Epithelial cell of prostate (primary cell): Measurements from ENCODE around the gene NAALADL1.
"Not testable (repeated sequence)": the region's sequence is repeated elsewhere in the genome, so short reads cannot be mapped to it uniquely, and the experiment has no call there.

Experiments
- DNase-seq: peaks from one replicate; pipeline ENCODE4 v3.0.0-alpha.2; 2011; ENCODE audit warnings: low read depth, low spot score
- H3K27ac ChIP-seq: fragments of 450-650 bp; 2 replicates; pipeline ENCODE4 v1.5.1; 2017; ENCODE audit warnings: mild to moderate bottlenecking

NAALADL1 gene

DNA sequence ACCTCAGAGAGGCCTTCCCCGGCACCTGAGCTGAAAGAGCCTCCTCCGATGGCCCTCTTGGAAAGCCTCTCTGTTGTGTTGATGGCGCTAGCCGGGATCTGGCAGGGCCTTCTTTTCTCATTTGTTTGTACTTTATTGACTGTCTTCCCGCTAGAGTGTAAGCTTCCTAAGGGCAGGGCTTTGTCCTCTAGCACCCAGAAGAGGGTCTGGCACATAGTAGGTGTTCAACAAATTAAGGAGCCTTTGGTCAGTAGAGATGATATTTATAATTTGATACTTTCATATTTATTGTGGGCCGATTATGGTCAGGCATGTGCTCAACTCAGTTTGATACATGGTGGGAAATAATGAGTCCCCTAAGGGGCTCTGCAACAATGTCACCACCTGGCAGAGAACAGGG lies 40.4 kb downstream of the NAALADL1 start:
- no peak for DNase-seq
- H3K27ac ChIP-seq: no peak overlapping the region

DNA sequence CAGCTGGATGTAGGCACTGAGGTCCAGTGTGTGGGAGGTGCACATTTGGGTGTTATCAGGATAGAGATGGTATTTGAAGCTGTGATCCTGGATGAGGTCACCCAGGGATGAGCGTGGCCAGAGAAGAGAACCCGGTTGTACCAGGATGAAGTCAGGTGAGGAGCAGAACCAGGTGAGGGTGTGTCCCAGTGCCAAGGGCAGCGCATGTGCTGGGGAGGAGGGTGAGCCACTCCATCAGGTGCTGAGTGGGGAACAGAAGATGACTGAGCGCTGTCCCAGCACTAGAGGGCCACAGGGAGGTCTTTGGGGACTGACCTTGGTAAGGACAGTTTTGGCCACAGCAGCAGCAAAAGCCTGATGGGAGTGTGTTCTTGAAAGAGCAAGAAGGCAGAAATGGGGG lies 41.6 kb downstream of the NAALADL1 start:
- no peak overlapping the region for H3K27ac ChIP-seq
- DNase-seq: no peak

DNA sequence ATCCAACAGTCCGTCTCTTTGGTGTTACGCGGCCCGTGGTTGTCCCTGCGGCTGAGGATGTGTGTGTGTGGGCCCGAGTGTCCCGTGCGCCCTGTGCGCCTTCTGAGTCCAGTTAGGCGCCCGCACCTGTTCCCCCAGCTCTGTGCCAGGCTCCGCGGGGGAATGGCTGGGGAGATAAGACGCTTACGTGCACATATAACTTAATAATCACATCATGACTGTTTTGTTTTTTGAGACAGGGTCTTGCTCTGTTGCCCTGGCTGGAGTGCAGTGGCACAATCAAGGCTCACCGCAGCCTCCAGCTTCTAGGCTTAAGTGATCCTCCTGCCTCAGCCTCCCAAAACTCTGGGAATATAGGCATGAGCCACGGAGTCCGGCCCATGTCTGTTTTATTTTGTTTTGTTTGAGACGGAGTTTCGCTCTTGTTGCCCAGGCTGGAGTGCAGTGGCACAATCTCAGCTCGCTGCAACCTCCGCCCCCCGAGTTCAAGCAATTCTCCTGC lies 43.6 kb downstream of the NAALADL1 start:
- peak overlapping the region; percentile 92 for H3K27ac ChIP-seq
- DNase-seq: no peak

DNA sequence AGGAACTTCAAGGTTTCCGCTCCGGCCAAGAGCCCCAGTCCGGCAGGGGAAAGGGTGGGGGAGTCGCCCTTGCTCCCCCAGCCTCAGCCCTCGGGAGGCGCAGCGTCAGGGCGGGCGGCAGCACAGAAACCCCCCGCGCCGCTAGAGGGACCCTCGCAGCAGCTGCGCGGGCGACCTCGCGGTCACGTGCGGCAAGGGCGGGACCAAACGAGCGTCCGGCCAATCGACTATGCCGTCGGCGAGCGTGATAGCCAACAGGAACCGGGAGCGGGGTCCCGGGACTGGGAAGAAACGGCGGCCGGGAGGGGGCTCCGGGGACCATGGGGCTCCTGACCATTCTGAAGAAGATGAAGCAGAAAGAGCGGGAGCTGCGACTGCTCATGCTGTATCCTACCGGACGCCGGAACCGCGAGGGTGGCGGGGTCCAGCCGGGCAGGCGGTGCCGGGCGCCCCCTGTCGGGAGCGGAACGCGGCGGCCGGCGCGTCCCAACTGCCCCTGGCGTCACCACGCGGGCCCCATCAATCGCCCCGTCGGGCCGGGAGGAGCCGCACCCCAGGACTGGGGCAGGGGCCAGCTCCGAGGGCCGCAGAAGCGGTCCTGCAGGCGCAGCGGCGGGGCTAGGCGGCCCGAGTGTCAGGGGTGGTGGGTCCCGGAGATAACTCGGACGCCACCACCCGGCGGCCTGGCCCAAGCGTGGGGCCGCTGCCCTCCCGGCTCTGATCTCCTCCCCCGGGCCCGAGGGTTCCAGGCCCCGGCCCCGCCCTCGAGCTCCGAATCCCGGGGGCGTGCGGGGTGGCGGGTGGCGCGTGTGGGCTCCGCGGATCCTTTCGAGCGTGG lies 44.2 kb downstream of the NAALADL1 start, which contains the start of gene ARL2:
Gene ARL2 (plus strand): TSS at position 273 of the 838 bp plus-strand sequence. CDS start 48 bp downstream, at position 321.
- DNase-seq: no peak
- peak within 1 kb of the TSS; percentile 92 for H3K27ac ChIP-seq

DNA sequence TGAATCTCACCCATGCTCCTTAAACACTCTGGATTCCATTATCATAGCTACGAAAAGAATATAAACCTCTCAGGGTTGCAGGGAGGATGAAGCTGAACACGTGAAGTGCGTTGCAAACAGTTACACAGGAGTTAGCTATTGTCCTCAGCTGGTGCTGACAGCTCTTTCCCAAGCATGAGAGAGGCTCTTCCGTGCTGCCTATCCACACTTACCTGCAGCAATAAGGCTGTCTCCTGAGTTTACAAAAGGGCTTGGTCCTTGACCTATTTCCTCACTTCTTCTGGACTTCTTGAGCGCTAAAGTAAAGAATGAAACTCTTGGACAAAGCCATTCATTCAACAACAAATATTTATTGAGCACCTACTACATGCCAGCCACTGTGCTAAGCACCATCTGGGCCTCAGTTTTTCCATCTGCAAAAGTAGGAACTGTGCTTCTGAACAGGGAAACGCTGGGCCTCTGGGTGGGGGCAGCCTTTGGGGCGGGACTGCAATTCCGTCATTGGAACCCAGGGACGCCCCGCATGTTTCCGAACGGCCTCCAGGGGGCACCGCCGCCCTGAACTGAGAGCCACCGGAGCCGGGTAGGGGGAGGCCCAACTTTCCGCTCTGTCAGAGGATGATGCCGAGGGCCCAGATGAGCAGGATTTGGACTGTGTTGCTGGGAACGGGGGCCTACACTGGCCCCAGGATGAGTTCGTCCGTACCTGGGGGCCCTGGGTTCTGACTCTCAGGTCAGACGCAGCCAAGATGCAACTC lies 45.0 kb downstream of the NAALADL1 start:
- peak; percentile 16 for DNase-seq
- peak overlapping the region; percentile 92 for H3K27ac ChIP-seq

DNA sequence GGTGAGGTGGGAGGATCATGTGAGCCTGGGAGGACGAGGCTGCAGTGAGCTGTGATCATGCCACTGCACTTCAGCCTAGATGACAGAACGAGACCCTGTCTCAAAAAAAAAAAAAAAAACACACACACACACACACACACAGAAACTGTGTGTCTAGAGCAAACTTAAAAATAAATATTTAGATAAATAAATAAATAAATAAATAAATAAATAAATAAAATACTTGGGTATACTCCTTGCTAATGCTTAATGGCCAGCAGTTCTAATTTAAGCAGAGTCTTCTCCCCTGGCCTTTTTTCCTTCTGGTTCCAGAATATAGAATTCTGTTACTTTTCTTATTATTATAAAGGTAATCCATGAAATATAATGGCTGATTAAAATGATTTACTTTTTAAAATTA lies 49.5 kb downstream of the NAALADL1 start:
- no peak for DNase-seq
- no peak overlapping the region for H3K27ac ChIP-seq

DNA sequence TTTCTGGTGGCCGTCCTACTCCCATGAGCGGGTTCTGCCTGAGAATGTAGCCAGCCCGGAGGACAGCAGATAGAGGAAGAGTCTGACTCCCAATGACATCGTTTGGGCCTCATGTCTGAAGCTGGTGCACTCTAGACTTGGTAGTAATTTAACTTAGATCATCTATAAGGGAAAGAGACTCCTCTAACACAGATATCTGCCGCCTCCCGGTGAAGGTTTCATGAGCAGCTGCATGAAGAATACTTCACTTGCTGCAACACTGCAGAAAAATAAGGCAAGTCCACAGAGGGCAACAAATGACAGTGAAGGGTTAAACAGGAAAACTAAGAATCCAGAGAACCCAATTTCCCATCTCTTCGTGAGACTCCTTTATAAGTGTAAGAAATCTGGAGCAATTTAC lies 50.3 kb downstream of the NAALADL1 start:
- peak overlapping the region; percentile 99 for H3K27ac ChIP-seq
- no peak for DNase-seq

DNA sequence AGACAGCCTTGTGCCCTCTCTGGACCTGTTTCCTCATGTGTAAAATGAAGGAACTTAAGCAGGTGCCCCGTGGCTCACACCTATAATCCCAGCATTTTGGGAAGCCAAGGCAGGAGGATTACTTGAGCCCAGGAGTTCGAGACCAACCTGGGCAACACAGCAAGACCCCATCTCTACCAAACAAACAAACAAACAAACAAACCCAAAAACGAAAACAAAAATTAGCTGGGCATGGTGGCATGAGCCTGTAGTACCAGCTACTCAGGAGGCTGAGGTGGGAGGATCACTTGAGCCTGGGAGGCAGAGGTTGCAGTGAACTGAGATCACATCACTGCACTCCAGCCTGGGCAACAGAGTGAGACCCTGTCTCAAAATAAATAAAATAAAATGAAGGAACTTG lies 54.4 kb downstream of the NAALADL1 start:
- not testable (repeated sequence) for H3K27ac ChIP-seq, DNase-seq

DNA sequence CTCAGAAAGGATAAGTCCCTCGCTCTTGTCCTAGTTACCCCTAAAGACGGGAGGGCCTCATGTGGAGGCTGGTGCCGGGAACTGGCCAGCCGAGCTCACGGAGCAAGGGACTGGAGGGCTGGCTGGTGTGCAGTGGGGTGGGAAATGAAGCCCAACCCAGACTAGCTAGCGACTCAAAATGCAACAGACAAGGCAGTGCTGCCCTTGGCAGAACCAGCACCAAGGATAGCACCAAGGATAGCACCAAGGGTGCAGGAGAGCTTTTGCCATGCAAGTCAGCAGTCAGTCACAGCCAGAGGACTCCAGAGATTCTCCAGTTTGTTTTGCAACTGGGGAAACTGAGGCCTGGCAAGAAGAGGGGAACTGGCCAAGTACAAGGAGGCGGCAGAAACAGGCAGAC lies 55.1 kb downstream of the NAALADL1 start:
- no peak for DNase-seq
- H3K27ac ChIP-seq: no peak overlapping the region

DNA sequence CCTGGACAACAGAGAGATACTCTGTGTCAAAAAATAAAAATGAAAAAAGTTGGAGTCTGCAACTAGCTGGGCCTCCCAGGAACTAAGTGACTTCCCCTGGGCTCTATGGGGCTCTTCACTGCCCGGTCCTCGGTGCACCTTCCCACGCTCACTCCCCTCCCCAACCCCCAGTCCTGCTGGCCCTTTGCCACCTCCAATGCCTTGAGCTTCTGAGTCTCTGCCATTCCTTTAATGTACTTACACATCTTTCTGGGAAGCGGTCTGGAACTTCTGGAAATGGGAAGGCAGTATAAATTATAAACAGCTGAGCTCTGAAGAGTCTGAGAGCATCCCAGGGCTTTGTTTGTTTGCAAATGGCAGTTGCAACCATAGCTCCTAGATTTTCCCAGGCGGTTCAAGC lies 55.6 kb downstream of the NAALADL1 start:
- no peak for DNase-seq
- H3K27ac ChIP-seq: no peak overlapping the region

DNA sequence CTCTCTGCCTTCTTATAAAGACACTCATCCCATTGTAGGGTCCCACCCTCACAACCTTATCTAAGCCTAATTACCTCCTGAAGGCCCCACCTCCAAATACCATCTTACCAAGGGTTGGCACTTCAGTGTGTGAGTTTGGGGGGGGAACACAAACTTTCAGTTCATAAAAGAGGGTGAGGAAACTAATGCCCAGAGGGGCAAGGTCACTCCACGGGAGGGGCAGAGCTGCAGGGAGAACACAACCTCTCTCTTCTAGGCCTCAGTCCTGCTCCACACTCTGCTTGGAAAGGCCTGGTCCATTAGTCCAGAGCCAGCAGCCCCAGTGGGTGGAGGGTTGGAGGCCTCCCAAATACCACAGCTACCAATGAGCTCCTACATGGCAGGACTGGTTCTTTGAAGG lies 58.9 kb downstream of the NAALADL1 start:
- no peak for DNase-seq
- H3K27ac ChIP-seq: no peak overlapping the region

DNA sequence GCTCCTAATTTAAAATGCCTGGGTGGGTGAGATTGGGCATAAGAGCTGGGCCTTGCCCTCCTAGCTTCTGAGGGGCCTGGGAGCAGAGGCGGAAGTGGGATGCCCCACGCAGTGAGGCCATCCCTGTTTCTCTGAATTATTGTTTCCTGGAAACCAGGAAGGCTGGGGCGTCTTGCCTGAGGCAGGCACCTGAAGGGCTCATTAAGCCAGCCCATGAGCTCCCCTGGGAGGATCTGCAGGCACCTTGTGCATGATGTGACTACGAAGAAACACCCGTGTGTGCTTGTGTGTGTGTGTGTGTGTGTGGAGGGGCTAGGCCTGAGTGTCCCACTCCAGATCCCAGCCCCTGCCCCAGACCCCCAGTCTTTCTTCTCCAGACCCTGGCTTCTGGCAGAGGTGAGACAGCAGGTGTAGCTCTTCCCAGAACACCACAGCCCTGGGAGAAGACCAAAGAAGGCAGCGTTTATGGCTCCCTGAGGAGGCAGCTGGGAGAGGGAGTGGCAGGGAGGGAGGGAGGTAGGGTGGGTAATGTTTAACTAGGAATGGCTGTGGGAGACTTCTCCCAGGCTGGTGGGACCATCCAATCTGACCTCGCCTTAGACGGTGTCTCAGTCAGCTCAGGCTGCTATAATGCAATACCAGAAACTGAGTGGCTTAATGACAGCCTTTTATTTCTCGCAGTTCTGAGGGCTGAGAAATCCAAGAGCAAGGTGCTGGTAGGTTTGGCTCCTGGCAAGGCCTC lies 59.5 kb downstream of the NAALADL1 start:
- H3K27ac ChIP-seq: no peak overlapping the region
- no peak for DNase-seq

DNA sequence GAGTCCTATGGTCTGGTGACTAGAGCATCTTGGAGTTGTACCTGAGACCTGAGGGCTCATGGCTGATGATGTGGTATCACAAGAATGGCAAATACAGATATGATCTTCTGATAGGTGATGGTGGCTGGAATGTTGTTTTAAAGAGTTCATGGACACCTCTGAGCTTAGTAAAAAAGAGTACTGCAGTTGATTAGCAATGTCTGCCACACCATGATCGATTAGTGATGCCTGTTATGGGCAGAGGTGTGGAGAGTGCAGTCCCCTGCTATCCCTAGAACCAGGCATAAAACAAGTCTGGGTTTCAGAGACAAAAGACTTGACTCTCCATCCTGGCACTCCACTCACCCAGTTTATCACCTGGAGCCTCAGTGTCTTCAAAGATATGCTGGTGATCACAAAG lies 60.2 kb downstream of the NAALADL1 start:
- H3K27ac ChIP-seq: no peak overlapping the region
- DNase-seq: no peak

DNA sequence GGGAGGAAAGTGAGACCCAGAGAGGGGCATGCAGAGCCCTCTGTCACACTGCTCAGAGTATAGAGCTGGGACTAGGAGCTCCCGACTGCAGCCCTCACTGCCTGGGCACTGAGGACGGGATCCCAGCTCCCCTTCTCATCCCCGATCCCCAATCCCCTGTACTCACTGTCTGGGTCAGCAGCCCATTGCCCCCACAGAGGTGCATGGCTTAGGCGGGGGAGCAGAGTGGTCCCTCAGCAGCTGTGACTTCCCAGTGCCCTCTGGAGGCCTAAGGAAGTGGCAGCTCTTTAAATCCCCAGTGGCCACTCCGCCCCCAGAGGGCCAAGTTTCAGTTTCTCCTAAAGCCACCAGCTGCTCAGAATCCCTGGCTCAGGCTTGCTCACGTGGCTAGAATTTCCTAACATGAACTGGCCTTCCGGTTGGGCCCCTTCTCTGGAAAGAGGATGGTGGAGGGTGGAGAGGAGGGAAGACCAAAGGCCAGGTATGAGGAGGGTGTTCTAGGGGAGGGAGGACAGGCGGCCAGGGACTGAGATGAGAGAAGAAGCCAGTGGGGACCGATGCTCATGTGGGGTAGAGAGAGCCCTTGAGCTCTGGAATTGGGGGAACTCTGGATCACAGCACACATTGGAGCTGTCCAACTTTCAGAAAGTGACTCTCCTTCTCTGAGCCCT lies 61.5 kb downstream of the NAALADL1 start, which contains the start of gene BATF2:
Gene BATF2 (minus strand): TSS at position 262 of the 671 bp plus-strand sequence. CDS start 57 bp downstream, at position 205.
- no peak within 1 kb of the TSS for H3K27ac ChIP-seq
- DNase-seq: no peak

DNA sequence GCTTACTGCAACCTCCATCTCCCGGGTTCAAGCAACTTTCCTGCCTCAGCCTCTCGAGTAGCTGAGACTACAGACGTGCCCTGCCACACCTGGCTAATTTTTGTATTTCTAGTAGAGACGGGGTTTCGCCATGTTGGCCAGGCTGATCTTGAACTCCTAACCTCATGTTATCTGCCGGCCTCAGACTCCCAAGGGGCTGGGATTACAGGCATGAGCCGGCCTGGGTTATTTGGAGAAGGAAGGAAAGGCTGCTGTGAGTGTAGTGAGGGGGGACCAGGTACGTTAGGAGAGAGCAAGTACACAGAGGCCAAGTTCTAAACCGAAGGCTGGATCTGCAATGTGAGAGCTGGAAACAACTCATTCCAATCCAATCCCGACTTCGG lies 62.0 kb downstream of the NAALADL1 start:
- no peak overlapping the region for H3K27ac ChIP-seq
- no peak for DNase-seq
